ENCODE data around the gene BAZ2B. TPM values are rescaled to one million over a fixed set of nuclear protein-coding genes. Genes with fewer than 3 reads are reported as not detected.

The BAZ2B gene
- total RNA-seq, 1 experiment from 2014 or later = 54.9 TPM

GRCh38 chr2:159380685-159381239, 235.6 kb downstream of the BAZ2B start:
- Histone ChIP-seq H2BK120ac (ENCODE audit: low read depth, low read length, poor library complexity, severe bottlenecking) (no peak overlapping the region), H2BK20ac (ENCODE audit: low read depth, low read length, poor library complexity, severe bottlenecking) (no peak overlapping the region), H2BK15ac (ENCODE audit: low read depth, low read length) (no peak overlapping the region), H4K5ac (ENCODE audit: insufficient read length, low read depth, low read length) (no peak overlapping the region), H3K79me2 (ENCODE audit: insufficient read depth, low read length) (no peaks in the 10 kb centered on the region), H3K9me3 (ENCODE audit: control insufficient read depth, low read depth, low read length) (no peaks in the 10 kb centered on the region), H2AFZ (ENCODE audit: low read length) (no peak overlapping the region), H2BK5ac (ENCODE audit: insufficient read length, low read length) (no peak overlapping the region), H3K4ac (ENCODE audit: low read depth, low read length) (no peak overlapping the region), H4K91ac (ENCODE audit: insufficient read length, low read depth, low read length) (no peak overlapping the region), H3T11ph (ENCODE audit: low read length) (no peak overlapping the region), H4K20me1 (ENCODE audit: control insufficient read depth, insufficient read depth, insufficient read length) (no peaks in the 10 kb centered on the region), H3K4me2 (ENCODE audit: insufficient read depth, insufficient read length, low read length) (no peak overlapping the region), H3K9ac (ENCODE audit: extremely low read depth, insufficient read length, low read length) (no peak overlapping the region), H3K27me3 (ENCODE audit: insufficient read depth, low read length) (no peaks in the 10 kb centered on the region), H3K18ac (ENCODE audit: insufficient read length, low read depth, low read length) (no peak overlapping the region), H3K23ac (ENCODE audit: insufficient read length, low read depth, low read length) (no peak overlapping the region), H3K4me1 (ENCODE audit: insufficient read depth, low read length) (no peaks in the 10 kb centered on the region), H3K14ac (ENCODE audit: insufficient read depth, low read length) (no peak overlapping the region), H3K23me2 (ENCODE audit: insufficient read length, low read depth, low read length, poor library complexity, severe bottlenecking) (no peaks in the 10 kb centered on the region), H4K8ac (replicated peaks; ENCODE audit: insufficient read length, low read depth, low read length) (no peak overlapping the region), H3K27ac (ENCODE audit: insufficient read length, low read depth, low read length) (no peak overlapping the region), H3K79me1 (ENCODE audit: insufficient read depth, low read depth, low read length, poor library complexity, severe bottlenecking) (no peaks in the 10 kb centered on the region), H3K56ac (ENCODE audit: insufficient read length, low read depth, low read length) (no peak overlapping the region), H2BK12ac (ENCODE audit: insufficient read length, low read depth, low read length) (no peak overlapping the region), H2AK5ac (ENCODE audit: insufficient read length, low read length) (no peak overlapping the region)
- no CpG with 5 or more reads among the region's 1 CpG for WGBS (ENCODE audit: extremely low coverage, insufficient read length, low lambda C conversion rate)
- no peak overlapping the region for H3K4me3 Mint-ChIP-seq
- peaks cover 4 to 6% (median 4%) of the 10 kb centered on the region in 3 experiments; a peak in 5 of 7 replicates for H3K36me3 Mint-ChIP-seq (ENCODE audit: insufficient read depth in 1 of 3, low read depth in 3 of 3)
- TF ChIP-seq, protein P1, sequence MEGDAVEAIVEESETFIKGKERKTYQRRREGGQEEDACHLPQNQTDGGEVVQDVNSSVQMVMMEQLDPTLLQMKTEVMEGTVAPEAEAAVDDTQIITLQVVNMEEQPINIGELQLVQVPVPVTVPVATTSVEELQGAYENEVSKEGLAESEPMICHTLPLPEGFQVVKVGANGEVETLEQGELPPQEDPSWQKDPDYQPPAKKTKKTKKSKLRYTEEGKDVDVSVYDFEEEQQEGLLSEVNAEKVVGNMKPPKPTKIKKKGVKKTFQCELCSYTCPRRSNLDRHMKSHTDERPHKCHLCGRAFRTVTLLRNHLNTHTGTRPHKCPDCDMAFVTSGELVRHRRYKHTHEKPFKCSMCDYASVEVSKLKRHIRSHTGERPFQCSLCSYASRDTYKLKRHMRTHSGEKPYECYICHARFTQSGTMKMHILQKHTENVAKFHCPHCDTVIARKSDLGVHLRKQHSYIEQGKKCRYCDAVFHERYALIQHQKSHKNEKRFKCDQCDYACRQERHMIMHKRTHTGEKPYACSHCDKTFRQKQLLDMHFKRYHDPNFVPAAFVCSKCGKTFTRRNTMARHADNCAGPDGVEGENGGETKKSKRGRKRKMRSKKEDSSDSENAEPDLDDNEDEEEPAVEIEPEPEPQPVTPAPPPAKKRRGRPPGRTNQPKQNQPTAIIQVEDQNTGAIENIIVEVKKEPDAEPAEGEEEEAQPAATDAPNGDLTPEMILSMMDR (conservative IDR thresholded peaks at IDR 0.05) = no peak
- no peak for DNase-seq
- H3K9me3 Mint-ChIP-seq = no peaks in the 10 kb centered on the region
- no peak overlapping the region for H3K27ac Mint-ChIP-seq
- no peaks in the 10 kb centered on the region; a peak in 1 of 4 replicates for H3K4me1 Mint-ChIP-seq
- H3K27me3 Mint-ChIP-seq (ENCODE audit: low read depth) = no peaks in the 10 kb centered on the region

Measured in H9 (cell line).